ENCODE results near the gene SSC5D. TPM values are rescaled to one million over a fixed set of nuclear protein-coding genes. Genes with fewer than 3 reads are reported as not detected.
"Not testable (repeated sequence)": the region's sequence is repeated elsewhere in the genome, so short reads cannot be mapped to it uniquely, and the experiment has no call there.

The SSC5D gene
- polyA plus RNA-seq, 1 donor = 4.0 TPM

- DNase-seq; H3K9me3 ChIP-seq (ENCODE audit: control insufficient read depth, low read depth, low read length): not testable (repeated sequence)
- WGBS (ENCODE audit: insufficient coverage, low lambda C conversion rate) = no CpG with 5 or more reads among the region's 7 CpGs
Measured at GRCh38 chr19:55534280-55534679, 46.0 kb downstream of the SSC5D start.

GRCh38 chr19:55535173-55535964 lies 47.1 kb downstream of the SSC5D start:
- WGBS (ENCODE audit: insufficient coverage, low lambda C conversion rate) = no CpG with 5 or more reads among the region's 12 CpGs
- H3K27ac ChIP-seq (ENCODE audit: low read length) = no peak overlapping the region
- H3K9me3 ChIP-seq (ENCODE audit: control insufficient read depth, low read depth, low read length) = no peaks in the 10 kb centered on the region
- H3K27me3 ChIP-seq (ENCODE audit: control insufficient read depth, insufficient read depth, low read length) = no peaks in the 10 kb centered on the region
- H3K4me1 ChIP-seq (ENCODE audit: control insufficient read depth, insufficient read depth, low read length) = no peaks in the 10 kb centered on the region
- no peak overlapping the region for H3K4me3 ChIP-seq (ENCODE audit: low read length)
- no peak for DNase-seq
- no peaks in the 10 kb centered on the region for H3K36me3 ChIP-seq (ENCODE audit: control insufficient read depth, insufficient read depth, low read length)

More at GRCh38 chr19:55534280-55534679, 46.0 kb downstream of the SSC5D start:
- H3K27ac ChIP-seq (ENCODE audit: low read length); H3K4me1 ChIP-seq (ENCODE audit: control insufficient read depth, insufficient read depth, low read length); H3K4me3 ChIP-seq (ENCODE audit: low read length); H3K27me3 ChIP-seq (ENCODE audit: control insufficient read depth, insufficient read depth, low read length); H3K36me3 ChIP-seq (ENCODE audit: control insufficient read depth, insufficient read depth, low read length): not testable (repeated sequence)

- no peak overlapping the region for H3K4me3 ChIP-seq (ENCODE audit: low read length)
- no peaks in the 10 kb centered on the region for H3K36me3 ChIP-seq (ENCODE audit: control insufficient read depth, insufficient read depth, low read length)
- no CpG with 5 or more reads among the region's 22 CpGs for WGBS (ENCODE audit: insufficient coverage, low lambda C conversion rate)
- H3K9me3 ChIP-seq (ENCODE audit: control insufficient read depth, low read depth, low read length) = no peaks in the 10 kb centered on the region
- H3K4me1 ChIP-seq (ENCODE audit: control insufficient read depth, insufficient read depth, low read length) = no peaks in the 10 kb centered on the region
- no peak for DNase-seq
- H3K27ac ChIP-seq (ENCODE audit: low read length) = no peak overlapping the region
- H3K27me3 ChIP-seq (ENCODE audit: control insufficient read depth, insufficient read depth, low read length) = no peaks in the 10 kb centered on the region
Measured at GRCh38 chr19:55535965-55536350, 47.7 kb downstream of the SSC5D start.

- WGBS (ENCODE audit: insufficient coverage, low lambda C conversion rate) = no CpG with 5 or more reads among the region's 11 CpGs
- H3K27me3 ChIP-seq (ENCODE audit: control insufficient read depth, insufficient read depth, low read length) = no peaks in the 10 kb centered on the region
- no peak overlapping the region for H3K4me3 ChIP-seq (ENCODE audit: low read length)
- H3K27ac ChIP-seq (ENCODE audit: low read length) = no peak overlapping the region
- H3K36me3 ChIP-seq (ENCODE audit: control insufficient read depth, insufficient read depth, low read length) = no peaks in the 10 kb centered on the region
- no peaks in the 10 kb centered on the region for H3K9me3 ChIP-seq (ENCODE audit: control insufficient read depth, low read depth, low read length)
- no peaks in the 10 kb centered on the region for H3K4me1 ChIP-seq (ENCODE audit: control insufficient read depth, insufficient read depth, low read length)
- DNase-seq = no peak
Measured at GRCh38 chr19:55536366-55536765, 48.1 kb downstream of the SSC5D start.

- no peaks in the 10 kb centered on the region for H3K4me1 ChIP-seq (ENCODE audit: control insufficient read depth, insufficient read depth, low read length)
- no peaks in the 10 kb centered on the region for H3K9me3 ChIP-seq (ENCODE audit: control insufficient read depth, low read depth, low read length)
- WGBS (ENCODE audit: insufficient coverage, low lambda C conversion rate) = no CpG with 5 or more reads among the region's 14 CpGs
- H3K27ac ChIP-seq (ENCODE audit: low read length) = no peak within 1 kb of the TSS
- no peak for DNase-seq
- H3K27me3 ChIP-seq (ENCODE audit: control insufficient read depth, insufficient read depth, low read length) = no peaks in the 10 kb centered on the region
- H3K36me3 ChIP-seq (ENCODE audit: control insufficient read depth, insufficient read depth, low read length) = no peaks in the 10 kb centered on the region
- no peak within 1 kb of the TSS for H3K4me3 ChIP-seq (ENCODE audit: low read length)
Measured at GRCh38 chr19:55536951-55537740, 48.9 kb downstream of the SSC5D start, which contains the start of gene SBK2. Gene SBK2 (minus strand): TSS chr19:55537133. CDS start chr19:55536294, 839 bp downstream.

GRCh38 chr19:55537741-55538111 lies 49.5 kb downstream of the SSC5D start:
- Histone ChIP-seq H3K4me1 (ENCODE audit: control insufficient read depth, insufficient read depth, low read length) (no peaks in the 10 kb centered on the region), H3K9me3 (ENCODE audit: control insufficient read depth, low read depth, low read length) (no peaks in the 10 kb centered on the region), H3K27me3 (ENCODE audit: control insufficient read depth, insufficient read depth, low read length) (no peaks in the 10 kb centered on the region), H3K27ac (ENCODE audit: low read length) (no peak overlapping the region), H3K4me3 (ENCODE audit: low read length) (no peak overlapping the region), H3K36me3 (ENCODE audit: control insufficient read depth, insufficient read depth, low read length) (no peaks in the 10 kb centered on the region)
- DNase-seq = no peak
- WGBS (ENCODE audit: insufficient coverage, low lambda C conversion rate) = no CpG with 5 or more reads among the region's 5 CpGs

GRCh38 chr19:55538132-55538531 lies 49.9 kb downstream of the SSC5D start:
- H3K4me3 ChIP-seq (ENCODE audit: low read length) = no peak overlapping the region
- H3K27me3 ChIP-seq (ENCODE audit: control insufficient read depth, insufficient read depth, low read length) = no peaks in the 10 kb centered on the region
- no CpG with 5 or more reads among the region's 5 CpGs for WGBS (ENCODE audit: insufficient coverage, low lambda C conversion rate)
- no peaks in the 10 kb centered on the region for H3K36me3 ChIP-seq (ENCODE audit: control insufficient read depth, insufficient read depth, low read length)
- H3K9me3 ChIP-seq (ENCODE audit: control insufficient read depth, low read depth, low read length) = no peaks in the 10 kb centered on the region
- no peaks in the 10 kb centered on the region for H3K4me1 ChIP-seq (ENCODE audit: control insufficient read depth, insufficient read depth, low read length)
- H3K27ac ChIP-seq (ENCODE audit: low read length) = no peak overlapping the region
- no peak for DNase-seq

- 83% methylated on average over 1 of the region's 33 CpGs for WGBS (ENCODE audit: insufficient coverage, low lambda C conversion rate)
- DNase-seq = no peak
- Histone ChIP-seq H3K9me3 (ENCODE audit: control insufficient read depth, low read depth, low read length) (no peaks in the 10 kb centered on the region), H3K27me3 (ENCODE audit: control insufficient read depth, insufficient read depth, low read length) (no peaks in the 10 kb centered on the region), H3K27ac (ENCODE audit: low read length) (no peak overlapping the region), H3K4me1 (ENCODE audit: control insufficient read depth, insufficient read depth, low read length) (no peaks in the 10 kb centered on the region), H3K4me3 (ENCODE audit: low read length) (no peak overlapping the region), H3K36me3 (ENCODE audit: control insufficient read depth, insufficient read depth, low read length) (no peaks in the 10 kb centered on the region)
Measured at GRCh38 chr19:55539090-55539984, 51.1 kb downstream of the SSC5D start.

- no peaks in the 10 kb centered on the region for H3K4me1 ChIP-seq (ENCODE audit: control insufficient read depth, insufficient read depth, low read length)
- H3K27ac ChIP-seq (ENCODE audit: low read length) = no peak overlapping the region
- no peaks in the 10 kb centered on the region for H3K36me3 ChIP-seq (ENCODE audit: control insufficient read depth, insufficient read depth, low read length)
- no peak for DNase-seq
- no peak overlapping the region for H3K4me3 ChIP-seq (ENCODE audit: low read length)
- H3K27me3 ChIP-seq (ENCODE audit: control insufficient read depth, insufficient read depth, low read length) = peaks cover 3% of the 10 kb centered on the region
- H3K9me3 ChIP-seq (ENCODE audit: control insufficient read depth, low read depth, low read length) = no peaks in the 10 kb centered on the region
- WGBS (ENCODE audit: insufficient coverage, low lambda C conversion rate) = no CpG with 5 or more reads among the region's 10 CpGs
Measured at GRCh38 chr19:55540619-55541018, 52.4 kb downstream of the SSC5D start.

GRCh38 chr19:55541091-55541490 lies 52.9 kb downstream of the SSC5D start:
- Histone ChIP-seq H3K36me3 (ENCODE audit: control insufficient read depth, insufficient read depth, low read length) (no peaks in the 10 kb centered on the region), H3K9me3 (ENCODE audit: control insufficient read depth, low read depth, low read length) (no peaks in the 10 kb centered on the region), H3K4me1 (ENCODE audit: control insufficient read depth, insufficient read depth, low read length) (no peaks in the 10 kb centered on the region), H3K4me3 (ENCODE audit: low read length) (no peak overlapping the region), H3K27ac (ENCODE audit: low read length) (no peak overlapping the region), H3K27me3 (ENCODE audit: control insufficient read depth, insufficient read depth, low read length) (peaks cover 3% of the 10 kb centered on the region)
- WGBS (ENCODE audit: insufficient coverage, low lambda C conversion rate) = no CpG with 5 or more reads among the region's 19 CpGs
- DNase-seq = no peak
